GM12872 (cell line): Measurements from ENCODE around the gene CCDC28B.

ENCODE experiments used
- CTCF ChIP-seq: IDR thresholded peaks from 3 replicates; pipeline ENCODE4 v1.5.1; 2011; ENCODE audit warnings: low read depth, mild to moderate bottlenecking, low read length, moderate library complexity; ENCODE audit not compliant: insufficient read depth

CCDC28B gene

GRCh38 chr1:32195972-32196823 is 4.2 kb upstream of the CCDC28B start:
- no peak for TF ChIP-seq CTCF

- TF ChIP-seq CTCF = no peak
These were observed 3.3 kb upstream of the CCDC28B start for GRCh38 chr1:32197074-32197473.

- no peak for TF ChIP-seq CTCF
These were observed 2.6 kb upstream of the CCDC28B start for GRCh38 chr1:32197837-32198236.

- no peak for TF ChIP-seq CTCF
These were observed 2.0 kb upstream of the CCDC28B start for GRCh38 chr1:32198237-32199042.

GRCh38 chr1:32199043-32199716 is 1.2 kb upstream of the CCDC28B start:
- TF ChIP-seq CTCF = no peak

GRCh38 chr1:32199717-32200072 is 700 bp upstream of the CCDC28B start:
- TF ChIP-seq CTCF = no peak
